NB4 (cell line): ENCODE data around the gene BMP5.

Source experiments
- DNase-seq: peaks from one replicate; pipeline ENCODE4 v3.0.0; 2010; ENCODE audit warnings: low read depth
- H3K4me3 ChIP-seq: one replicate; pipeline ENCODE4 v1.5.1; 2011; ENCODE audit warnings: mild to moderate bottlenecking, low read depth, low read length, moderate library complexity
- MYC ChIP-seq: IDR thresholded peaks from 2 replicates; pipeline ENCODE4 v1.6.1; 2011; ENCODE audit warnings: low read depth, low read length
- POLR2A ChIP-seq: IDR thresholded peaks from 2 replicates; pipeline ENCODE4 v1.6.1; 2011; ENCODE audit warnings: mild to moderate bottlenecking; ENCODE audit not compliant: insufficient read length; ENCODE audit errors: extremely low read depth
- TF ChIP-seq, protein P1 (sequence below): IDR thresholded peaks from 2 replicates; pipeline ENCODE4 v1.6.1; 2011; ENCODE audit warnings: low read depth, low read length
- TF ChIP-seq, protein P2 (sequence below): IDR thresholded peaks from one replicate; pipeline ENCODE4 v1.5.1; 2012; ENCODE audit warnings: low read depth, low read length

The BMP5 gene

DNA sequence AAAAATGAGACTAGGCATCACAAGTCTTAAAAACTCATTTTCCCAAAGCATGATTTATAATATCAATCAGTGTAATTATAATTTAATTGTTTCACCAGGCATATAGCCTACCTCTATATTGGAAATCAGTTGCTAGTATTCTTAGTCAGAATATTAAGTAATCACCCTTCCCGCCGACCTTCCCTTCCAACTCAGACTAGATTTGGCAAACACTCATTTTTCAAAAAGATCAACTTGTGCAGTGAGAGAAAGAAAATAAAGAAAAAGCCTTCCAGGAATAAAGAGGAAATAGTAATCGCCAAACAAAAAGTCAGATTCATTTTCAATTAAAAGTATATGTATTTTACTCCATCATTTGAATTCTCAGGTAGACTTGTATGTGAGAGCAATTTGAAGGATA is 1.9 kb upstream of the BMP5 start:
- no peak for DNase-seq

DNA sequence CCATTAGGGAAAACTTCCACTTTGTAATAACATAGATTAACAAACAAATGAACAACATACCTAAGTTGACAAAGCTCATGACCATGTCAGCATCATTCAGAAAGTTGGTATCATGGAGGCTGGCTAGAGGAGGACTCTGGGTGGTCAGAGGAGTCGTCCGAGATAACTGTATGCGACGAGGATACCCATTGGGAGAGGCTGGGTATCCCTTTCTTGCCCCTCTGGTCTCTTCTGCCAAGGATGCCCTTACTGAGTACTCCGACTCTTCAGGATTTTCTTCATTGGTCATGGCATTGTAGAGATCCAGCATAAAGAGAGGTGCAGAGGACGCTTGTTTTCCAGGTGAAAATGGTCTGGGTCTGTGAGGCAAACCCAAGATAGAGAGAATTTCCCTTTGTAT is 1.1 kb downstream of the BMP5 start:
- no peak for DNase-seq
- H3K4me3 ChIP-seq, result no peak overlapping the region
- TF ChIP-seq, protein P1, sequence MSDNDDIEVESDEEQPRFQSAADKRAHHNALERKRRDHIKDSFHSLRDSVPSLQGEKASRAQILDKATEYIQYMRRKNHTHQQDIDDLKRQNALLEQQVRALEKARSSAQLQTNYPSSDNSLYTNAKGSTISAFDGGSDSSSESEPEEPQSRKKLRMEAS, result no peak
- TF ChIP-seq MYC (no peak), POLR2A (no peak)
- TF ChIP-seq, protein P2, sequence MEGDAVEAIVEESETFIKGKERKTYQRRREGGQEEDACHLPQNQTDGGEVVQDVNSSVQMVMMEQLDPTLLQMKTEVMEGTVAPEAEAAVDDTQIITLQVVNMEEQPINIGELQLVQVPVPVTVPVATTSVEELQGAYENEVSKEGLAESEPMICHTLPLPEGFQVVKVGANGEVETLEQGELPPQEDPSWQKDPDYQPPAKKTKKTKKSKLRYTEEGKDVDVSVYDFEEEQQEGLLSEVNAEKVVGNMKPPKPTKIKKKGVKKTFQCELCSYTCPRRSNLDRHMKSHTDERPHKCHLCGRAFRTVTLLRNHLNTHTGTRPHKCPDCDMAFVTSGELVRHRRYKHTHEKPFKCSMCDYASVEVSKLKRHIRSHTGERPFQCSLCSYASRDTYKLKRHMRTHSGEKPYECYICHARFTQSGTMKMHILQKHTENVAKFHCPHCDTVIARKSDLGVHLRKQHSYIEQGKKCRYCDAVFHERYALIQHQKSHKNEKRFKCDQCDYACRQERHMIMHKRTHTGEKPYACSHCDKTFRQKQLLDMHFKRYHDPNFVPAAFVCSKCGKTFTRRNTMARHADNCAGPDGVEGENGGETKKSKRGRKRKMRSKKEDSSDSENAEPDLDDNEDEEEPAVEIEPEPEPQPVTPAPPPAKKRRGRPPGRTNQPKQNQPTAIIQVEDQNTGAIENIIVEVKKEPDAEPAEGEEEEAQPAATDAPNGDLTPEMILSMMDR, result no peak

More for the DNA sequence above, 1.9 kb upstream of the BMP5 start:
- H3K4me3 ChIP-seq, result no peak overlapping the region
- TF ChIP-seq, protein P1, result no peak

GRCh38 chr6:55872866-55873265 is 2.5 kb downstream of the BMP5 start:
- no peak overlapping the region for H3K4me3 ChIP-seq
- DNase-seq, result no peak
- TF ChIP-seq, protein P2, result no peak
- TF ChIP-seq MYC, result no peak
- no peak for TF ChIP-seq POLR2A
- TF ChIP-seq, protein P1, result no peak

DNA sequence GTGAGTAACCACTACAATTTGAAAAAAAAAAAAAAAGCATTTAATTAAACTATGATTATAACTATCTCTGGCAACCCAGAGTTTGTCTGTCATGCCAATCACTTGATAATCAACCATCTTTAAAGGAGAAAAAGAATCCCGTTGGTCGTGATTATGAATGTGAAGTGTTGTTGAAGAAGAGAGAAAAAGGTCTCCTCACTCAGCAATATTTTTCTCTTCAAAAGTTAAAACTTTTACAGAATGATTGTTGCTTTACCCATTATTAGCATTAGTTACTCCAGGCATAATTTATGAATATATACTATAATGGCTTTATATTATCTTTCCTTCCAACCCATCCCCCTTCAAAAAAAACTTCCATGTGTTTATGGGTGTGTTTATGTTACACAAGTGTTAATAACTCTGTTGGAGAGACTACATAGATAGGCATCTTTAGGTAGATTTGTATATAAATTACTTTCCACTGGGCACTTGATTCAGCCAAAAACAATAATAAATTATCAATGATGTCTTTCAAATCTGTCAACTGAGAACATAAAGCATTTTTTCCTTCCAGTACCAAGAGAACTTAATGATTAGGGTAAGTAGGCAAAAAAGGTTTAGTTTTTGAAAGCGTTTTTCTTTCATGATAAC is 5.1 kb downstream of the BMP5 start:
- TF ChIP-seq MYC, result no peak
- no peak for TF ChIP-seq POLR2A
- TF ChIP-seq, protein P1, result no peak
- TF ChIP-seq, protein P2, result no peak
- DNase-seq, result no peak
- no peak overlapping the region for H3K4me3 ChIP-seq

DNA sequence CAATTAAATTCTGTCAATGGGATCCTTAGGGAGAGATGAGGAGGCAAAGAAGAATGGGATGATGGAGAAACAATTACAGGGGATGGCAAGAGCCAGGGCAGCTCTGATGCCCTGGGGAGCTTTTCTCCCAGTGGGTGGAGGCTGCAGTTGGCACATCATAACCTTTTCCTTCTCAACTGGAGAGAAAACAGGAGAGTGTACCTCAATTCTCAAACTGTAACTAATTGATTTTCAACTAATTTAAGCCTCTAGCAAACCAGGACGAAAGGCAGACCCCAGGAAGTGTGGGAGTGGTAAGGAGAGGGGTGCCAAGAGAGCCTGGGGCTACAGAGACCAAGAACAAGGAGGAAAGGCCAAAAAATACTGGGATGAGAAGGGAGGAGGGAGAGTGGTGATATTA is 5.7 kb downstream of the BMP5 start:
- DNase-seq, result no peak
- TF ChIP-seq, protein P2, result no peak
- TF ChIP-seq MYC, result no peak
- H3K4me3 ChIP-seq, result no peak overlapping the region

GRCh38 chr6:55868771-55869479 is 6.5 kb downstream of the BMP5 start:
- no peak for DNase-seq
- TF ChIP-seq POLR2A (no peak), MYC (no peak)
- TF ChIP-seq, protein P1, result no peak
- TF ChIP-seq, protein P2, result no peak
- H3K4me3 ChIP-seq, result no peak overlapping the region
